Middle frontal gyrus (tissue), 1 donor: ENCODE results near the gene LCA5.
"Not testable (repeated sequence)": the region's sequence is repeated elsewhere in the genome, so short reads cannot be mapped to it uniquely, and the experiment has no call there.

Source experiments
- DNase-seq: peaks from one replicate; pipeline ENCODE4 v3.0.0-alpha.2; 2015; ENCODE audit warnings: low spot score; ENCODE audit errors: extremely low spot score

LCA5 gene

DNA sequence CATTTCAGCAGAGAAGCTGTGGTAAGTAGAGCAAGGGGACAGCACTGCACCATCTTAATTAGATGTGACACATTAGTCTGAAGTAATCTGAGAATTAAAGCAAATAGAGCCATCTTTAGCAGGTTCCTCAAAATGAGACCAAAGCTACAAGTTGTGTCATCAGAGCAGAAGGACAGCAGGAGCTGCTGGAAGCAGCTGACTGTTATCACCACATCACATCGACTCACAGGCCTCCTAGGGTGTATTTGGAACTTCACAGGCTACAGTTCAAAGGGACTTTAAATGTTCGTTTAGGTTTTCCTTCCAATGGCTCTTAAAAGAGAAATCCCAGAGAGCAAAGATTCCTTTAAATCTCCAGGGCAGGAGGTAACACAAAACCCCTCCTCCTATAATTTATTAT, 69.5 kb downstream of the LCA5 start:
- DNase-seq, result no peak

DNA sequence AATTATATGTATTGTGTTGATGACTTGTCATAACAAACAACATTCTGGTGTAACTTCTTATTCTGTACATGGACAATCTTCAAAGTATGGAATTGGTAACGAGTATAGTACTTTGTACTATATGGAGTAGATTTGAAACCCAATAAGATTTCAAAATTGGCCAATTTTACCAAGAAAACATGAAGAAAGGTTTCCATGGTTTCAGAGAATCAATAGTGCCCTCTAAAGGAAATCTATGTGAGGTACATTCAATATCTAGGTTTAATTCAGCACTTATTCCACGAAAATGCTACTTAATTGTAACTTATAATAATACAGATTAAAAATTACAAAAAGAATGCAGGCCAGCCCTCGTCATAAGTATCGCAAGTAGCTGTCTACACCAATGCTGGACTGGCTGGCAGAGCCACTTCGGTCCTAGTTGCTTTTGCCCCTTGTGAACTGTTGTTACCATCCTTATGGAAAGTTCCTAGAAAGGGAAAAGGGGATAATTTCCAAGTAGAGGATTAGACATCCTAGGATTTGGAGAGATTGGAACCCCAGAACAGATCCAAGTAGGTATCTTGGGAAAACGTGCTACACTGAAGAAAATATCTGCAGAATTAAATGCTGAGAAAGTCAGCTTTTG, 70.9 kb downstream of the LCA5 start:
- DNase-seq, result no peak

DNA sequence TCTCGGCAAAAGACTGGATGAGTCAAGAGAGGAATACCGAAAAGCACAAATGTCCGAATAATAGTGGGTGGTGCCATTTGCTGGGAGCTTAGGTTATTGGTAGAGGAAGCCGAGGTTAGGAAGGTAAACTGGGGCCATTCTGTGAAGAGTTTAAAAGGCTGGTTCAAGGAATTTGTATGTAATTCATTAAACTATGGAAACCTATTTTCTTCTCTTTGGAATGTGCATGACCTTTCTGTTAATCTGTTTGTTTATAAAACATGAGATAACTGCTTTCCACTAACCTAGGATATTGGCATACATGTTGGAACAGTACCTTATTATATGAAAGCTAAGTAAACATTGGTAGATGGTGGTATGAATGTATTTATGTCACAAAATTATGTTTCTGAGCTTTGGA, 71.8 kb downstream of the LCA5 start:
- DNase-seq, result no peak

DNA sequence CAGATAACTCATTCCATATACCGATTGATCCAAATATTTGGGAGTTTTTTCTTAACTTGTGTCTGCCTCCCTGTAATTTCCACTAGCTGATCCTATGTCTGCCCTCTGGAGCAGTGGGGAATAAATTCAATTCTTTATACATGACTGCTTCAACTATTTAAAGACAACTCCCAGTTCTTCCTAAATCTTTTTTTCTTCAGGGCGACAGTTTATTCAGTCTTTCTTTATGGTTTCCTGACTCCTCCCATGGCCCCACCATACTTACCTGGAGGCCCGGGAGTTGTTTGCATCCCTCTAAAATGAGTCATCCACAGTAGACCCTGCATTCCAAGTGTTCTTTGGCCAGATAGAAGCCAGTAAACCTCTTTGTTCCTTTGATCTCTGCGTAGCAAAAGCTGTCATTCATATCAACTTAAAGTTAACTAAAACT, 73.6 kb downstream of the LCA5 start:
- no peak for DNase-seq

DNA sequence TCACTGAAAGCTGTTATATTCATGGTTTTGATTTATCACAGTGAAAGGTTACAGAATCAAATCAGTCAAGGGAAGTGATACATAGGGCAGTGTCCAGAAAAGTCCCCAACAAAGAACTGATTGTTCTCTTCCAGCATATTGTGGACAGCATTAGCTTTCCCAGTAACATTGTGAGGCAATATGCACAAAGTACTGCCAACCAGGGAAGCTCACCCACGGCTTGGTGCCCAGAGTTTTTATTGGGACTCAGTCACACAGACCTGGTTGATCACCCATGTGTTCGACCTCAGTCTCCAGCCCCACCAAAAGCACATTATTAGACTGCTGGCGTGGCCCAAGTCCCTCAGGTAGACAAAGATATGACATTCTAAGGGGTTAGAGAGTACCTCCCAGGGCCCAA, 76.0 kb downstream of the LCA5 start:
- no peak for DNase-seq

DNA sequence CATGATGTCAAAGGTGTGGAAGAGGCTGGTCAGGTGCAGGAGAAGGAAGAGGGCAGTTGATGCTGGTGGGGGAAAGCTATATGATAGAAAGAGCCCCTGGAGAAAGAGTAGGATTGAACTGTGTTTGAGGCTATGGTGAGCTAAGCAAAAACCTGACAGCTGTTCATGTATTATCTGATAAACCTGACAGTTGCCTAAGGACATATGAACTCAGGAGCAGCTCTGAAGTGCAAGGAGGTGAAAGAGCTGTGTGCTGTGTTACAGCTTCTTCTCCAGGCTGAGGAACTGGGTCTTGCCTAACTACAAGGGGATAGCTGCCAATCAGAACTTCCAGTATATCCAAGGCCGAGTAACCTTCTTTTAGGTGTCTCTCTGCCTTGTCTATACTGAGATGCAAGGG, 81.8 kb downstream of the LCA5 start:
- DNase-seq, result no peak

DNA sequence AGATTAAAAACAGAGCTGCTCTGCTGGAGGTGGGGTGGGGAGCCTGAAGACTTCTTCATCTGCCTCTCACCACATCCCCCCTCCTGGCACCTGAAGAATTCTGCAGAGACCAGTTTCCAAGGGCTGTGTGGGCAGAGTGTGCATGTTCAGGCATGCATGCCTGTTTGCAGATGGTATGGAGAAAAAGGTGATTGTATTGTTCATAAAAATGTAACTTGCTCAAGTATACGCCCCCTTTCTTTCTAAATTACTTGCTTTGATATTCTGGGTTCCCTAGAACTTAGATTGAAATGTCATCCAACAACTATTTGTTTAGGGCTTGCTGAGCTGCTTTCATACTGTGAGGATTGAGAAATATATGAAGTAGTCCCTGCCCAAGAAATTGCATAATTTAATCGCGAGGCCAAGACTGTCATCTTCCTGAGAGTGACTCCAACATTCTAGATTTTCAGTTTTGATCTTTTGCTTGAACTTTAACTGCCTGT, 83.6 kb downstream of the LCA5 start:
- DNase-seq, result no peak

DNA sequence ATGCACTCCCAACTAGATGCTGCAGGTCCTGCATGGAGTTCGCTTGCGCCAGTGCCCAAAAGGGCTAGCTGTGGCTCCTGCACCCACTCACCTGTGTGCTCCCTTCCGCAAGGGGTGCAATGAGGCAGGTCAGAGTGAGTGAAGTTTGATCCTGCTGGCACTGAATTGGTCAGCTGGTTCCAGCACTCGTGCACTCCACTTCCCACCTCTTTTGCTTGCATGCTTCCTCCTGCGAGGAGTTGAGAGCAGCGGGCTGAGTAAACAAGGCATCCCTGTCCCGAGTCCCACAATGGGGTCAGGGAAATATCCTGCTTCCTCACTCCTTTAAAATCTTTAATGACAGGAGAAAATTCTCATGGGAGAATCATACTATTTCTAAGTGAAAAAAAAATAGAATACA, 86.2 kb downstream of the LCA5 start:
- no peak for DNase-seq

DNA sequence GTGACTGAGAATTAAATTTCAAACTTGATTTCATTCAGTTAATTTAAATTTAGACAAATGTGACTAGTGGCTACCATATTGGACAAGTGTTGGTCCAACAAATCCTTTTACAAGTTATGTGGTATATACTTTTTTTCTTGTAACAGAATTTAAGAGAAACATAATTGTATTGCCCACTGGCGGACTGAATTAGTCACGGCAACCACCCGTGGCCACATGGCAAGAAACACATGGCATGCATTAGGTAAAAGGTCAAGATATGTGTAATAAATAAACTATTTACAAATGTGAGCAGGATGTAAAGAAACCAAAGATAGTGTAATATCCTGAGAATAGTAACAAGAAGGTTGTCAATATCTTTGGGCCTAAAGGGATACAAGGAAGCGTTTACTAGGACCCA, 91.2 kb downstream of the LCA5 start:
- no peak for DNase-seq

DNA sequence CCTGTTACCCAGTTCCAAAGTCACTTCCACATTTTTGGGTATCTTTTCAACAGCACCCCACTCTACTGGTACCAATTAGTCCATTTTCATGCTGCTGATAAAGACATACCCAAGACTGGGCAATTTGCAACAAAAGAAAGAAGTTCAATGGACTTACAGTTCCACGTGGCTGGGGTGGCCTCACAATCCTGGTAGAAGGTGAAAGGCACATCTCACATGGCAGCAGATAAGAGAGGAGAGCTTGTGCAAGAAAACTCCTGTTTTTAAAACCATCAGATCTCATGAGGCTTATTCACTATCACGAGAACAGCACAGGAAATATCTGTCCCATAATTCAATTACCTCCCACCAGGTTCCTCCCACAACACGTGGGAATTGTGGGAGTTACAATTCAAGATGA, 93.4 kb downstream of the LCA5 start:
- DNase-seq, result not testable (repeated sequence)

DNA sequence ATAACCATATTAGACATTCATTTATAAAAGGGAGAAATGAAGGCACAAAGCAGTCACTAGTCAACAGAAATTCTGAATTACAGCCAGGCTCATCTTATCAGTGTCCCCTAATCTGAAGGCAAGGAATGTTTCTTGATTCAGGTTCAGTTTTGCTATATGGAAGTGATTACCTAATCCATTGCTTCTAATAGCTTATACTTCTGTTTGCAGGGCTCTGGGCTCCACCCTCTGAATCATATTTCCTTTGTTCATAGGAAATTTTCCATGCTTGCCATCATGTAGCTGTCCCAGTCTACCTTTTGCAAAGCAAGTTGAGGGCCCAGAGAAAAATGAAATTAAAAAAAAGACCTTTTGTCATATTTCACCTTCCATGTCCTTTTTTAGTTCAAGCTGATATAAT, 96.0 kb downstream of the LCA5 start:
- no peak for DNase-seq

DNA sequence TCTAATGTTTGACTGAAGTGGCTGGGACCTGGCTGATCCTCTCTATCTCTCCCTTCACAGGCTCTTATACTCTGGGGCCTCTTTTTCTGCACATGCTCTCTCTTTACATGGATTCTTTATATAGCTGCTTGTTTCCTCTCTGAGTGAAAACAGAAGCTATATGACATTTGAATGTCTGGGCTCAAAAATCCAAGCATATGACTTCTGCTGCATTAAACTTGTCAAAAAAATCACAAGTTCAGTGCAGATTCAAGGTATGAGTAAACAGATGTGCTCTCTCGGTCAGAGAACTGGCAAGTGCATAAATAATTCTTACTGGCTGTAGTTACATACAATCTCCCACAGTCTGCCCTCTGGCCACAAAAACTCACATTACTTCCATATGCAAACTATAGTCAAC, 96.6 kb downstream of the LCA5 start:
- no peak for DNase-seq

DNA sequence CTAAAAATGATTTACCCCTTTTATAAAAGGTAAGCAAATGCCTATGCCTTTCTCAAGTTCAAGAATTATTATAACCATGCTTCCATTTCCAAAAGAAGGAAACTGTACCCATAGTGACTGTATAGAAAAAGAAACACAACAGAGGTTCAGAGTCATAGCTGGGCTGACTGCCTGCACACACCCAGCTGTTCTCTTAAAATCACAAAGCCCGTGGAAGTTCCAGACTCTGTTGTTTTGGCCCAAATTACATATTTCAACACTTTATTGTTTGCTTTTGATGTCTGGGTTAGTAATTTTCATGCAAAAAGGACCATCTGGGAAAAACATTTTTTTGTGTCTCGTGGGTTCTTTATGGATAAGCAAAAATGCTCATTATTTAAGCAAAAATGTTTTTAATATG, 99.2 kb downstream of the LCA5 start:
- no peak for DNase-seq

DNA sequence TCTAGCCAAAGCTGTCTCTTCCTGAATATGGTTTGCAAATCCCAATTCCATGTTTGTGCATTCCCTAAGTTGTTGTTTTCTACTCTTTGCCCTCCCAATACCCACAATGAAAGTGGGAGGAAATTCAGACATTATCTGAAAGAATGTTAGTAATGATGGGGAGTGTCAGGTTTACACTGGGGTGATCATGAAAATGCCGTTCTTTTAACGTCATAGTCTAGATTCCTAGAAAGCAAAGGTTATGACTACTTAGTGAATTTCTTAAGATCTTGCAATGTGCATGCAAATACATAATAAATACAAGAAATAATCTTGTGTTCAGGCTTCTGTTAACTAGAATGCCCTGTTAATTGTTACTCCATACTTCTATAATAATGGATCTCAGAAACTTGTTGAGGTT, 101.0 kb downstream of the LCA5 start:
- DNase-seq, result no peak

DNA sequence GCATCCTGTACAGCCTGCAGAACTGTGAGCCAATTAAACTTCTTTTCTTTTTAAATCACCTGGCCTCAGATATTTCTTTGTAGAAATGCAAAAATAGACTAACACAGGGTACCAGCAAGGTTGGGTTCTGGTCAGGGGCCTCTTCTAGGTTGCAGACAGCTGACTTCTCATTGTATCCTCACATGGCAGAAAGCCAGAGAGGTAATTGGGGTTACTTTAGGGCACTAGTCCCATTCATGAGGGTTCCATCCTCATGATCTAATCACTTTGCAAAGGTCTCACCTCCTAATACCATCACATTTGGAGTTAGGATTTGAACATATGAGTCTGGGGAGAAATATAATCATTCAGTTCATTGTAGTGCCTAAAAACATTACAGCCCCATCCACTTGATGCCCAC, 101.5 kb downstream of the LCA5 start:
- no peak for DNase-seq
